ENCODE results near the gene ADAMTS13.
A peak's percentile ranks its signal among the peaks of the same experiment; 100 is the strongest.

Gene ADAMTS13

GRCh38 chr9:133419005-133419404 lies 3.2 kb upstream of the ADAMTS13 start:
- no peak for DNase-seq (ENCODE audit: extremely low read depth, low read depth)
- TF ChIP-seq, protein P1, sequence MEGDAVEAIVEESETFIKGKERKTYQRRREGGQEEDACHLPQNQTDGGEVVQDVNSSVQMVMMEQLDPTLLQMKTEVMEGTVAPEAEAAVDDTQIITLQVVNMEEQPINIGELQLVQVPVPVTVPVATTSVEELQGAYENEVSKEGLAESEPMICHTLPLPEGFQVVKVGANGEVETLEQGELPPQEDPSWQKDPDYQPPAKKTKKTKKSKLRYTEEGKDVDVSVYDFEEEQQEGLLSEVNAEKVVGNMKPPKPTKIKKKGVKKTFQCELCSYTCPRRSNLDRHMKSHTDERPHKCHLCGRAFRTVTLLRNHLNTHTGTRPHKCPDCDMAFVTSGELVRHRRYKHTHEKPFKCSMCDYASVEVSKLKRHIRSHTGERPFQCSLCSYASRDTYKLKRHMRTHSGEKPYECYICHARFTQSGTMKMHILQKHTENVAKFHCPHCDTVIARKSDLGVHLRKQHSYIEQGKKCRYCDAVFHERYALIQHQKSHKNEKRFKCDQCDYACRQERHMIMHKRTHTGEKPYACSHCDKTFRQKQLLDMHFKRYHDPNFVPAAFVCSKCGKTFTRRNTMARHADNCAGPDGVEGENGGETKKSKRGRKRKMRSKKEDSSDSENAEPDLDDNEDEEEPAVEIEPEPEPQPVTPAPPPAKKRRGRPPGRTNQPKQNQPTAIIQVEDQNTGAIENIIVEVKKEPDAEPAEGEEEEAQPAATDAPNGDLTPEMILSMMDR (IDR thresholded peaks at IDR 0.05; ENCODE audit: low read depth, low read length) = no peak

GRCh38 chr9:133420392-133420827 lies 1.8 kb upstream of the ADAMTS13 start:
- TF ChIP-seq, protein P1 (IDR thresholded peaks at IDR 0.05; ENCODE audit: low read depth, low read length) = no peak
- DNase-seq (ENCODE audit: extremely low read depth, low read depth) = no peak

- peak; percentile 7 for DNase-seq (ENCODE audit: extremely low read depth, low read depth)
Measured at GRCh38 chr9:133423216-133423615, 1.0 kb downstream of the ADAMTS13 start.

GRCh38 chr9:133424187-133424586 lies 2.0 kb downstream of the ADAMTS13 start:
- TF ChIP-seq, protein P1 (IDR thresholded peaks at IDR 0.05; ENCODE audit: low read depth, low read length) = no peak
- DNase-seq (ENCODE audit: extremely low read depth, low read depth) = no peak

More at GRCh38 chr9:133423216-133423615, 1.0 kb downstream of the ADAMTS13 start:
- TF ChIP-seq, protein P1 (IDR thresholded peaks at IDR 0.05; ENCODE audit: low read depth, low read length) = no peak

DNA sequence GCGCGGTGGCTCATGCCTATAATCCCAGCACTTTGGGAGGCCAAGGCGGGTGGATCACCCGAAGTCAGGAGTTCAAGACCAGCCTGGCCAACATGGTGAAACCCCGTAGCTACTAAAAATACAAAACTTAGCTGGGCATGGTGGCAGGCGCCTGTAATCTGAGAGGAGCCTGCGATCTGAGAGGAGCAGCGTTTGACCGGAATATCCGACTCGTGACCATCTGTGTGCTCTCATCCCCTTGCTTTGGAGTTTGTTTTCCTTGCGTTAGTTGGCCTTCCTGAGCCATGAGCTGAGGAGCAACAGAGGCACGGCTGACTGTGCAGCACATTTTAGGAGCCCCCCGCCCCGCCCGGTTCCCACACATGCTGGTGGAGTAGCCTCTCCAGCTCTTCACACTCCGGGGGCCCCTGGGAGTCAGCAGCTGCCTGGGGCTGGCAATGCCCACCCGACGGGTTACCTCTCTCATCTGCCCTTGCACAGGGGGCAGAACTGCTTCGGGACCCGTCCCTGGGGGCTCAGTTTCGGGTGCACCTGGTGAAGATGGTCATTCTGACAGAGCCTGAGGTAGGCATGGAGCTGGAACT lies 3.0 kb downstream of the ADAMTS13 start:
- no peak for DNase-seq (ENCODE audit: extremely low read depth, low read depth)
- TF ChIP-seq, protein P1 (IDR thresholded peaks at IDR 0.05; ENCODE audit: low read depth, low read length) = no peak

DNA sequence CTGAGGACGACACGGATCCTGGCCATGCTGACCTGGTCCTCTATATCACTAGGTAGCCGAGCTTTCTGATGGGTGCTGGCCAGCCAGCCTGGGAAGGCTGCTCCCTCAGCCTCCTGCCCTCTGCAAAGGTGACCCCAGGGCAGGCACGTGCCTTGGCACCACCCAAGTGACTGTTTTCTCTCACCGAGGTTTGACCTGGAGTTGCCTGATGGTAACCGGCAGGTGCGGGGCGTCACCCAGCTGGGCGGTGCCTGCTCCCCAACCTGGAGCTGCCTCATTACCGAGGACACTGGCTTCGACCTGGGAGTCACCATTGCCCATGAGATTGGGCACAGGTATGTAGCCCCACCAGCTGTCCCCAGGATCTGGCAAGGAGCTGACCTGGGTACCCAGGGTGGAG lies 3.8 kb downstream of the ADAMTS13 start:
- TF ChIP-seq, protein P1 (IDR thresholded peaks at IDR 0.05; ENCODE audit: low read depth, low read length) = no peak
- DNase-seq (ENCODE audit: extremely low read depth, low read depth) = no peak

DNA sequence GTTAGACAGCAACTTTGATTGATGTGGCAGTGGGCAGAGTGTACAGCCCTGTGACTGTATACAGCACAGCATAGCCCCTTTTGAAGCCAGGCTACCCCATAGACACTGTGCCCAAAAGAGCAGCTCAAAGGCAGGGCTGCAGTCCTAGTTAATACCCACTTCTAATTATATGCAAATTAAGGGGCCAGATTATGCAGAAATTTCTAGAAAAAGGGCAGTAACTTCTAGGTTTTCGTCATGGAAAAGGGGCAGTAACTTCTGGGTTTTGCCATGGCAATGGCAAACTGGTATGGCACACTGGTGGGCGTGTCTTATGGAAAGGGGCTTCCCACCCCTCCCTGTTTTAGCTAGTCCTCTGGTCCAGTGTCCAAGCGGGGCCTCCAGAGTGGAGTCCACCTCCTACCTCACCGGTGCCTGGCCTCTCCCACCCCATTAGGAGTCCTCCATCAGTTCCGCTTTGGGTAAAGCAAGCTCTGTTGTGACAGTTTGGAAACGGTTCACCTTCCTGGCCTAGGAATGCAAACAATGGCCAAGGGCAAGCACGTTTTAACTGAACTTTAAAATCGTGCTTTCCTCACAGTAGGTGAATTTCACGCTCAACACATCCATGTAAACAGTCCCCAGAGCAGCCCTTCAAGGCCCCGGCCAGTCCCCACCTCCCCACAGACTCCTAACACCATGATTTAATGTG lies 5.6 kb downstream of the ADAMTS13 start:
- no peak for DNase-seq (ENCODE audit: extremely low read depth, low read depth)

More for the DNA sequence above, 5.6 kb downstream of the ADAMTS13 start:
- TF ChIP-seq, protein P1 (IDR thresholded peaks at IDR 0.05; ENCODE audit: low read depth, low read length) = no peak
